SK-N-MC (cell line): ENCODE measurements around the gene CDH4.

Source experiments
- DNase-seq: peaks from one replicate; pipeline ENCODE4 v3.0.0-alpha.2; 2011; ENCODE audit warnings: low read depth, low spot score
- H3K27ac ChIP-seq: fragments of 200-600 bp; sonication (generic); 2 replicates; pipeline ENCODE4 v1.5.1; 2016; ENCODE audit warnings: mixed run types
- H3K36me3 ChIP-seq: fragments of 200-600 bp; sonication (generic); 2 replicates; pipeline ENCODE4 v1.6.1; 2017; ENCODE audit warnings: antibody characterized with exemption, low read length, mixed read lengths; ENCODE audit not compliant: insufficient read depth
- H3K4me3 ChIP-seq: fragments of 200-600 bp; sonication (generic); 2 replicates; pipeline ENCODE4 v1.5.1; 2016
- H3K9ac ChIP-seq: fragments of 200-600 bp; sonication (generic); 2 replicates; pipeline ENCODE4 v1.8.0; 2017; ENCODE audit warnings: mixed run types, mixed read lengths; ENCODE audit not compliant: insufficient read length
- H3K9me3 ChIP-seq: fragments of 200-600 bp; sonication (generic); 2 replicates; pipeline ENCODE4 v1.6.1; 2017; ENCODE audit warnings: low read depth, mild to moderate bottlenecking, antibody characterized with exemption, low read length, moderate library complexity, mixed read lengths
- EZH2 ChIP-seq: fragments of 200-600 bp; sonication (generic); IDR thresholded peaks from one replicate; pipeline ENCODE4 v1.6.1; 2017; ENCODE audit warnings: antibody characterized with exemption
- FOXP2 ChIP-seq: optimal IDR thresholded peaks from 2 replicates; pipeline ENCODE3; 2011; ENCODE audit warnings: mild to moderate bottlenecking, moderate library complexity; ENCODE audit not compliant: insufficient read depth; ENCODE audit errors: extremely low read length, control extremely low read depth
- POLR2AphosphoS5 ChIP-seq: IDR thresholded peaks from 2 replicates; pipeline ENCODE4 v1.6.1; 2012; ENCODE audit warnings: mild to moderate bottlenecking, low read depth, low read length, borderline replicate concordance

Gene CDH4

DNA sequence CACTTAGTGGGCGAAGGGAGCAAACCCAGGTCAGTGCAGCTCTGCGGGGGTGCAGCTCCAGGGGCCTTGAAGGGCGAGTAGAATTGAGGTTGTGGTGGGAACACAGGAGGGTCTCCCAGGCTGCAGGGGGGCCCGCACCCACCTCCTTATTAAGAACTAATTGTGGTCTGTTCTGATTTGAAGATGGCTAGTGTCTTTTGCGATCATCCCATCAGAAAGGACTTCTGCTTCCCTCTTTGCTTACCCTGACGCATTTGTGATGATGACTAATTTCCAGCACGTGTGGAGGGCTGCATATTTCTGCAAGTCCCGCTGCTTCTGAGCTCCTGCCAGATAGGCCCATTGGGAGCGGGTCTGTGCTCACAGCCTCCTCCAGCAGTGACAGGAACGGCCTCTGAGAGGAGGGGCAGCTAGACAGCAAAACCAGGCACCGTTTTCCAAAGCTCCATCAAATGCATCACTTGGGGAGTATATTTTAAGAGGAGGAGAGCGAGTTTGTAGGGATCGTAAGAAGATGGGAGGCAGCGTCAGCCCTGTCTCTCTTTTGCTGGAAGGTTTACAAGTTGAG, 268.9 kb downstream of the CDH4 start:
- no peak for DNase-seq
- Histone ChIP-seq H3K27ac (no peak overlapping the region), H3K9ac (no peak overlapping the region), H3K4me3 (no peak overlapping the region), H3K9me3 (no peaks in the 10 kb centered on the region), H3K36me3 (no peaks in the 10 kb centered on the region)
- TF ChIP-seq EZH2 (no peak), POLR2AphosphoS5 (no peak), FOXP2 (no peak)

DNA sequence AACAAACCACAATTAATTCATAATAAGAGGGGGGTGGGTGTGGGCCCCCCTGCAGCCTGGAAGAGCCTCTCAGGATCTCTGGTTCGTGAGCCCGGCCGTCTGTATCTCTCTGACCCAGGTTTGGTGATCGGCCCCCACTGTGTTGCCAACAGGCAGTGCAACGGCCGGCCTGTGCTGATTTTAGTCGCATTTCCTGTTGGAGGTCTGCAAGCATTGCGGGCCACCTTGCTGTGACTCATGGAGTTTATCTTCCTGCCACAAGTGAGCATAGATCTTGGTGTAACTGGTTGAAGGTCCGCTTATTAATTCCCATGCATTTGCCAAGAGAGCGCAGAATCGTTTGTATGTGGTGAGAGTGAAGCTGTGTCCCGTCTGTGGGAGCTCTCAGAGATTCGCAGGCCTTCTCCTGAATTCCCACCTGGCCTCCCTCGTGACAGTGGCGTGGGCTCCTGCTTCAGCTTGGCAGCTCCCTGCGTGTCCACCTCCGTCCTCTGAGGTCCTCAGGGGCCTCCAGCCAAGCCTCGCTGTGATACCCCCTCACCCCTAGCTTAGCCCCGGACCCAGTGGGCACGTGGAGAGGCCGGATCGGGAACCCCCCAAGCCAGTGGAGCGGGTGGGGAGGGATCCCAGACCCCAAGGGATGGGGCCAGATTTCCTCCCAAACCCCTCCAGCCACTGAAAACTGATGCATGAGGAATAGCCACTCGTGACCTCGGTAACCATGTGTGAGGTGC, 269.8 kb downstream of the CDH4 start:
- TF ChIP-seq EZH2 (no peak), FOXP2 (no peak), POLR2AphosphoS5 (no peak)
- H3K9ac ChIP-seq, result no peak overlapping the region

DNA sequence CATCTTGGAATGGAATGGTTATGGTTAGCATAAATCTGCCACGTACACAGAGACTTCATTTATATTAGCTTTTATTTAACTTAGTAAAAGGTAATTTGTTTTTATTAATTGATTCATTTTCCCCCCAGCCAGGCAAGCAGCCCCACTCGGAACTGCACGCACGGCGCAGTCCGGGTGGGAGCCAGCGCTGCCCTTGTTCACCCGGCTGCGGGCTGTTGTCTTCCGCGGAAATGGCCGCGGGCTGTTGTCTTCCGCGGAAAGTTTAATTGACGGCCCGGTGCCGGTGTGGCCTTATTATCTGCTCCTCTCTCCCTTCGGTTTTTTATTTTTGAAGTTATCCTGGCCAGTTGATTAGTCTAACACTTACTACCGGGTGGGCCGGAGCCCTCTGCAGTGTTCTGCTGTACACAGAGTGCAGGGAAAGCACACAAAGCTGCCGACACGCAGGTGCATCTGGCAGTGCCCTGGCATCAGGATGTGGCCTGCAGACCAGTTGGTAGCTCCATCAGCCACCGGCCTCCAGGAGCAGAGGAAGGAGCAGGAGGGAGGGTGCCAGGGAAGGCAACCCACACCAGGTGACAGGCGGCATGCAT, 270.5 kb downstream of the CDH4 start:
- TF ChIP-seq POLR2AphosphoS5 (no peak), EZH2 (no peak), FOXP2 (no peak)
- no peak for DNase-seq
- Histone ChIP-seq H3K9me3 (no peaks in the 10 kb centered on the region), H3K9ac (no peak overlapping the region), H3K4me3 (no peak overlapping the region), H3K27ac (no peak overlapping the region), H3K36me3 (no peaks in the 10 kb centered on the region)

More for the DNA sequence above, 269.8 kb downstream of the CDH4 start:
- H3K4me3 ChIP-seq, result no peak overlapping the region
- no peak overlapping the region for H3K27ac ChIP-seq
- no peak for DNase-seq
- no peaks in the 10 kb centered on the region for H3K9me3 ChIP-seq
- H3K36me3 ChIP-seq, result no peaks in the 10 kb centered on the region

DNA sequence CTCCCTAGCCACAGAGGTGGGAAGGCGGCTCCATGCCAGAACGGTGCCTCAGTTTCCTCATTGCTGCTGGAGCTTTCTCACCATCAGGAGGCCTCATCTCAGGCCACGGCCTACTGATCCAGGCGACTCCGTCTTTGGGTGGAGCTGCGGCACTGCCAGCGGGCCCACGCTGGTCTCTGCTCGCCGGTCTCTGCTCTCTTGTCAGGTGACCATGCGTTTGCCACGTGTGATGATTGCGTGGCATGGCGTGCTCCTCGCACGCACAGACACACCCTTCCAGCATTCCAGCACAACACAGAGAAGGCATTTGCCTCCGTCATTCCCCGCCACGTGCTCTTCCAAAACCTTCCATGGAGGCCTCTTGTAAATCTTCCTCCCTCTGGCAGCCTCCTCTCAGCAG, 271.1 kb downstream of the CDH4 start:
- Histone ChIP-seq H3K9ac (no peak overlapping the region), H3K4me3 (no peak overlapping the region), H3K9me3 (no peaks in the 10 kb centered on the region), H3K27ac (no peak overlapping the region), H3K36me3 (no peaks in the 10 kb centered on the region)
- TF ChIP-seq POLR2AphosphoS5 (no peak), EZH2 (no peak), FOXP2 (no peak)
- DNase-seq, result no peak

DNA sequence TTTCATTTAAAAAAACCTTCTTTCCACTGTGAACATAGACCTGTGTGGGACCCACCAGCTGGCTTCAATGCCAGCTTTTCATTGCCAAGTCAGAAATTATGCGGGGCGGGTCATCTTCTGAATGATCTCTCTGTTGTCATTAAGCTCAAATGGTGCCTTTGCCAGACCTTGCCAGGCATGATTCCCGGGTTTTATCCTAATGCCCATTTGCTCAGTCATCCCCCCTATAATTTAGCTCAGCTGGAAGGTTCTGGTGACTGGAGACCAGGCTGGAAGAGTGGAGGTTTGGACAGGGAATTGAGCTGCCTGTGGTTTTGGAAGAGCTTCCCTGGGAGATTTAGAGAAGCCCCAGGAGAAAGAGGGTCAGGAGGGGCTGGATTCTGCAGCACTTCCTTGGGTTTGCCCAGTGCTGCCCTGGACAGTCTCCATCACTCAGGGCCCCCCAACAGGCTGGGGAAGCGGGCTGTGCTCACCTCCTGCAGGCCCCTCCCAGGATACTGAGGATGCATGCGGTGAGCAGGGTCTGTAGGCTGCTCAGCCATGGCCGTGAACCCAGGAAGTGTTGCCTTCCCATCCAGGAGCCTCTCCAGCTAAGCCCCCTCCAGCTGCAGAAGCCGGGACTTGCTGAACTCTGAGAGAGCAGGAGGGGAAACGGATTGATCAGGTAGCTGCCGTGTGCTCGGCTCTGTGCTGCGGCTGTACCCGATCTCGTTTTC, 273.0 kb downstream of the CDH4 start:
- Histone ChIP-seq H3K9ac (no peak overlapping the region), H3K36me3 (no peaks in the 10 kb centered on the region), H3K9me3 (no peaks in the 10 kb centered on the region), H3K27ac (no peak overlapping the region), H3K4me3 (no peak overlapping the region)
- no peak for DNase-seq
- TF ChIP-seq FOXP2, result no peak
- no peak for TF ChIP-seq EZH2
- no peak for TF ChIP-seq POLR2AphosphoS5

DNA sequence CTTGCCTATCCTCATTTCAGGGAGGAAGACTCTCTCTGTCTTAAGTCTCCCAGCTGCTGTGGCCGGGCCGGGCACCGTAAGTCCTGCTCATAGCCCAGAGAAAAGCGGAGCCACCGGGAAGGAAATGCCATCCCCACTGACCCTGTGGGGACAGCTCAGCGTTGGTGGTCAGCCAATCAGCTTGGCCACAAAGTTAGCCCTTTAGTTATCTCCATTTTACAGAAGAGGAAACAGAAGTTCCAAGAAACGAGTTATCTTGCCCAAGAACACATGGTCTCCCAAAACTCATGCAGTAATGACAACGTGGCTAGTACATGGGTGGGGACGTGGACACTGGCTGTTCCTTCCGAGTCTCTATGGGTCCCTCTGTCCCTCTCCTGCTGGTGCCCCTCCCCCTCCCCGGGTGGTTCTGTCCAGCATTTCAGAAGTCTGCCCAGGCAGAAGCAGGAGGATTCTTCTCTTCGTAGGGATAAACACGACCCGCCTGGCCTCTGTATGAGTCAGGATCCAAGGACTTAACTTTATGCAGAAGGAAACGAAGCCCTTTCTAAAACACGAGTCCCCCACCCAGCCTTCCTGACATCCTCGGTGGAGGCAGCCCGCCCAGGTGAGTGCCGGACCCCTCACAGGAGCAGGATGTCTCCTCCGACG, 273.8 kb downstream of the CDH4 start:
- Histone ChIP-seq H3K4me3 (no peak overlapping the region), H3K36me3 (no peaks in the 10 kb centered on the region), H3K9me3 (no peaks in the 10 kb centered on the region), H3K27ac (no peak overlapping the region), H3K9ac (no peak overlapping the region)
- DNase-seq, result no peak
- TF ChIP-seq FOXP2, result no peak
- peak; percentile 44 for TF ChIP-seq EZH2

DNA sequence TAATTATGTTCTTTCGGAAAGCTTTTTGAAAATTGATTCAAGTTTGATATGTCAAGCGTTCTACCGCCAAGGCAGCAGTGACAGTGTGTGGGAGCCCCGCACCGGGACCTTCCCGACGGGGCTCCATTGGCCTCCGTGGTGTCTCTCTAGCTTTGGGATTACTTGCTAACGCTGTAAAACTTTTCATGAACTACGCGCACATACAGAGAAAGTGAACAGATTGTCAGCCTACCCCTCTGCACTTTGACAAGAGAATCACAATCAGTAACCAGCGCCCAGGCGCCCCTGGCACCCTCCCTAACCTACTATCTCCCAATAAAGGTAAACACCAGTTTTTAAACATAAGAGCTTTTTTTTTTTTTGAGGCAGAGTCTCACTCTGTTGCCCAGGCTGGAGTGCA, 274.8 kb downstream of the CDH4 start:
- no peaks in the 10 kb centered on the region for H3K9me3 ChIP-seq
- H3K9ac ChIP-seq, result no peak overlapping the region
- no peak for DNase-seq
- H3K36me3 ChIP-seq, result no peaks in the 10 kb centered on the region
- TF ChIP-seq FOXP2 (no peak), POLR2AphosphoS5 (no peak), EZH2 (no peak)
- no peak overlapping the region for H3K27ac ChIP-seq
- H3K4me3 ChIP-seq, result no peak overlapping the region

DNA sequence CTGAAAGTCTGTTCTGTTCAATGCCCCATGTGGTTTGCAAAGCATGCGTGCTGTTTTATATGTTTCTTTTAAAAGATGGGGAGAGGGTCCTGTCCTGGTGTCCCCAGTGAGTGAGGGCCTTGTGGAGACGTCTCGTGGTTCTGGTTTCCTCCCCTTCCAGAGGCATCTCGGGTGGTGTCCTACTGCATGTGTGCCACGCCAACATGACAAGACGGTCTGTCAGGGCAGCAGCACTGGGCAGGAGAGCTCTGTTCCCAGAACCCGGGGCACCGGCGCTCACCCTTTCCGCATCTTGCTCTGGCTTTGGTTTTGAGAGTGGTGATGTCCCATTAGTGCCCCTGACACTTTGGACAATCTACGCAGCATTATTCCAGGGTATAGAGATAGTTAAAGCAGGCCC, 275.6 kb downstream of the CDH4 start:
- Histone ChIP-seq H3K27ac (no peak overlapping the region), H3K9me3 (no peaks in the 10 kb centered on the region), H3K9ac (no peak overlapping the region), H3K36me3 (no peaks in the 10 kb centered on the region), H3K4me3 (no peak overlapping the region)
- no peak for DNase-seq
- no peak for TF ChIP-seq FOXP2
- no peak for TF ChIP-seq EZH2
- TF ChIP-seq POLR2AphosphoS5, result no peak
